Myometrial cell (primary cell): ENCODE data around the gene BCL10. TPM values are rescaled to one million over a fixed set of nuclear protein-coding genes. Genes with fewer than 3 reads are reported as not detected.

Source experiments
- total RNA-seq: library from RNA; depleted of rRNA; stranded (reverse); fragments of >200 nt; gene quantifications from 2 replicates; pipeline ENCODE4 v1.2.3, GENCODE V29; 2015

Gene BCL10
- total RNA-seq = 30.6 and 33.3 TPM in 2 replicates

DNA sequence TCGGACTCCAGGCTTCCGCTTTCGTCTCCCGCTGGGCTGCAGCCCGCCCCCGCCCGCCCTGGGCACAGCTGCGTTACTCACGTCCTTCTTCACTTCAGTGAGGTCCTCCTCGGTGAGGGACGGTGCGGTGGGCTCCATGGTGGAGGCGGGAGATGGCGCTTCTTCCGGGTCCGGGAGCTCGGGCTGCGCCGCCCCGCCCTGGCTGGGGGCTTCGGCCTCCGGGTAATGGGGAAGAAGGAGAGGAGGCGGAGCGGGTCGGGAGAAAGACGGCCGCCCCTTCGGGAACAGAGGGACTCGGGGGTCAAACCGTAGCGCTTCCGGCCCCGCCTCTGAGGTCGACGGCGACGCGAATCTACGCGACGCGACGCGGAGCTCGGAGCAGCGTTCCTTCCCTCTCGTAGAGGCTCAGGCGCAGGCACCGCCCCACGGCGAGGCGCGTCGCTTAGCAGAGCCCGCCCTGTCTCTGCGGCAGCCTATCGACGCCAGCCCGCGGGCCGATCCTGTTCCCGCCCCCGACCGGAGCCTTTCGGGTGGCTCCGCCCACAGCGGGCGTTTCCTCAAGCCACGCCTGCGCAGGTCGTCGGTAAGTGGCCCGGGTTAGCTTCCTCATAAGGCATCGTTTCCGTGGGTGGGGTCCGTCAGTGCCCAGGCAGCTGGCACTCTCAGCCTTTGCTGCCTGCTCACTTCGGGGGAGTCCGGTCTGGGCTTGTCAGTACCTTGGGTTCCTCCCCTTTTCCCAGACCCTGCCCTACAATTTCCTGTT lies at the start of gene BCL10:
Gene BCL10, minus strand, starts transcription at position 418 of the 763 bp plus-strand sequence. Its CDS starts 280 bp downstream, at position 138.

DNA sequence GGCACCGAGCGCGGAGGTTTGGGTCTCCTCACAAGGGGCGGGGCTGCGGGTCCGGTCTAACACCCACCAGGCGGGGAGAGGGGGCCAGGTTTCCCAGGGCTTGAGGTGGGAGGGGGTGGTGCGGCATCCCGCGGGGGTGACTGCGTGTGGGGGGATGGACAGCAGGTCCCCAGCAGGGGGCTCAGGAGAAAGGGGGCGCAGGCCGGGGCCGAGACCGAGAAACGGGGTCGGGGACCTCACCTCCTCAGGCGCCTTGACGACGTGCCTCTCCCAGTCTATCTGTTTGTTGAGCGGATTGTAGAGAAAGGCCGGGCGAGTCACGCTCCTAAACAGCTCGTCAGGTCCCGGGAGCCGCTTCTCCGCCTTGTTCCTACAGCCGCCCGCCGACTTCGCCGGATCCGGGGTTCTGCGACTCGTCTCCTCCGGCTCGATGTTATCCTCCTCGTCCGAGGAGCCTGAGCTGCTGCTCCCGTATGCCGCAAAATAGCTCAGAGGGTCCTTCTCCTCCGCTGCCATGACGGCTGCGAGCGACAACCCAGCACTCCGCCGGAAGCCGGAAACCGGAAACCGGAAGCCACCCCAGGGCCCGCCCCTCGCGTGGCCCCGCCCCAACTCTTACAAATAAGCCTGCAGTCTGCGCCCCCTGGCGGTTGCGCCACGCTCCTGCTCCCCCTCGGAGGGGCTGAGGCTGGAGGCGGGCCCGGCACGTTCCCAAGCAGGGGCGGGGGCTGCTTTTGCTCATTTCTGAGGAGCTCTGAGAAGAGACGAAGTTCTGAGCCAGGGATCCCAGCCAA lies 17.1 kb downstream of the BCL10 start, which contains the start of gene C1orf52:
Gene C1orf52, minus strand, starts transcription at position 545 of the 794 bp plus-strand sequence. Its CDS starts 29 bp downstream, at position 516.

Other genes starting within 250 kb of the BCL10 start
- gene MCOLN3, start 228.1 kb downstream of the BCL10 start, total RNA-seq = 0.18 TPM in 1 of 2 replicates, not detected in the other
- gene SYDE2, start 75.6 kb downstream of the BCL10 start, total RNA-seq = 4.0 and 5.0 TPM in 2 replicates
- 13.8 and 19.5 TPM in 2 replicates for gene C1orf52, start 17.0 kb downstream of the BCL10 start, total RNA-seq
- gene DDAH1, start 188.5 kb upstream of the BCL10 start, total RNA-seq = 49.6 and 53.7 TPM in 2 replicates